Effector memory CD4-positive, alpha-beta T cell (primary cell): ENCODE measurements around the gene CCDC27.

Experiments used
- DNase-seq, 3 donors: peaks; one replicate each; pipeline ENCODE4 v3.0.0-alpha.2; 2020
- H3K27ac ChIP-seq: 2 replicates; pipeline ENCODE4 v1.7.0; 2013; ENCODE audit warnings: mild to moderate bottlenecking, low read length, moderate library complexity; ENCODE audit not compliant: insufficient read depth, poor library complexity, severe bottlenecking
- H3K27me3 ChIP-seq: replicated peaks from 2 replicates; pipeline ENCODE4 v1.7.0; 2013; ENCODE audit warnings: mild to moderate bottlenecking, low read length; ENCODE audit not compliant: insufficient read depth, control insufficient read depth, poor library complexity, severe bottlenecking
- H3K36me3 ChIP-seq: 2 replicates; pipeline ENCODE4 v1.7.0; 2013; ENCODE audit warnings: mild to moderate bottlenecking, low read length, moderate library complexity; ENCODE audit not compliant: control insufficient read depth, insufficient read depth
- H3K4me1 ChIP-seq: 2 replicates; pipeline ENCODE4 v1.7.0; 2013; ENCODE audit warnings: low read length, mild to moderate bottlenecking; ENCODE audit not compliant: control insufficient read depth, insufficient read depth, poor library complexity, severe bottlenecking
- H3K4me3 ChIP-seq: 2 replicates; pipeline ENCODE4 v1.7.0; 2013; ENCODE audit warnings: low read length, low read depth, mild to moderate bottlenecking; ENCODE audit not compliant: insufficient read depth, poor library complexity, severe bottlenecking
- H3K9me3 ChIP-seq: 2 replicates; pipeline ENCODE4 v1.7.0; 2013; ENCODE audit warnings: mild to moderate bottlenecking, low read length, moderate library complexity; ENCODE audit not compliant: control insufficient read depth

CCDC27 gene

GRCh38 chr1:3819771-3820200 is 67.5 kb downstream of the CCDC27 start:
- no peak overlapping the region for H3K27ac ChIP-seq

GRCh38 chr1:3820316-3820715 is 68.1 kb downstream of the CCDC27 start:
- Histone ChIP-seq H3K27ac (no peak overlapping the region), H3K4me1 (no peaks in the 10 kb centered on the region), H3K4me3 (no peak overlapping the region), H3K9me3 (no peaks in the 10 kb centered on the region), H3K36me3 (peaks cover 28% of the 10 kb centered on the region), H3K27me3 (no peaks in the 10 kb centered on the region)
- DNase-seq = no peak

More at GRCh38 chr1:3819771-3820200, 67.5 kb downstream of the CCDC27 start:
- Histone ChIP-seq H3K4me1 (no peaks in the 10 kb centered on the region), H3K27me3 (no peaks in the 10 kb centered on the region), H3K36me3 (peaks cover 24% of the 10 kb centered on the region), H3K9me3 (no peaks in the 10 kb centered on the region), H3K4me3 (no peak overlapping the region)
- DNase-seq = no peak

- Histone ChIP-seq H3K27me3 (no peaks in the 10 kb centered on the region), H3K36me3 (peaks cover 32% of the 10 kb centered on the region), H3K4me1 (no peaks in the 10 kb centered on the region), H3K27ac (no peak overlapping the region), H3K9me3 (no peaks in the 10 kb centered on the region), H3K4me3 (no peak overlapping the region)
- DNase-seq = no peak
Observed at GRCh38 chr1:3821004-3821403, 68.8 kb downstream of the CCDC27 start.
